ENCODE data around the gene PPME1.

PPME1 gene

DNA sequence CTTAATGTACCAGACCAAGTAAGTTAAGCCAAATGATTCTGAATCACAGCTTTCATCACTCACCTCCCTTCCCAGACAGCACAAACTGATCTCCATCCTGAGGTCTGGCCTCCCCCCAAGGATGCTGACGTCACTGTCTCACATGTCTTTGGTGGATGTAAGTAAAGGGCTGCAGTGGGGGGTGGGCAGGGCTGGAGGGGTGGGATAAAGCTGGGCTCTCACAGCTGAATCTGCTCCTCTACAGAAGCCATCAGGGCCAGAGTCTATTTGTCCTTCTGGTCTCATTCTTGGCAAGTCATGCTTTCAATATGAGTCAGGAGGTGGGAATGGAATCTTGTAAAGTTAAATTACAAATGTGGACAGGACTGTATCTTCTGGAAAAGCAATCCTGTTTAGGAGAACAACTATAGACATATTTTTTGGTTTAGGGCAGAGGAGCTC is 107.7 kb downstream of the PPME1 start:
- no peak for DNase-seq (ENCODE audit: low read depth in 2 of 3, low spot score in 1 of 3)

GRCh38 chr11:74279256-74279655 is 108.2 kb downstream of the PPME1 start:
- DNase-seq (ENCODE audit: low read depth in 2 of 3, low spot score in 1 of 3) = no peak

DNA sequence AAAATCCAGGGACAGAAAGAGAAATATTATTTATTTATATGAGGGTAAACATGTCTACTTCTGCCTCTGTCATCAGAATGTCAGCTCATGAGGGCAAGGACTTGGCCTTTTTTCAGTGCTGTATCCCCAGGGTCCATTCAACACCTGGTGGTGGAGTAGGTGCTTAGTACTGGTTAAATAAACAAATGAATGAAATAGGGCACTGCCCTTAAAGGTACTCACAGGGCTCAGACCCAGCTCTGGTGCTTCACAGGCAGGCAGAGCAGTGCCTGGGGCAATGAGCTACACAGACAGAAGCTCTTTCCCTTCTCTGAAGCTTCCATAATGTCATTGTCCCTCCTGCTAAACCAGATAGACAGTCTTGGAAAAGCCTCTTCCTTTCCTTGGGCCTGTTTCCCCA is 109.4 kb downstream of the PPME1 start:
- DNase-seq (ENCODE audit: low read depth in 2 of 3, low spot score in 1 of 3) = no peak

- no peak for DNase-seq (ENCODE audit: low read depth in 2 of 3, low spot score in 1 of 3)
These were observed 111.3 kb downstream of the PPME1 start for GRCh38 chr11:74282421-74282820.

DNA sequence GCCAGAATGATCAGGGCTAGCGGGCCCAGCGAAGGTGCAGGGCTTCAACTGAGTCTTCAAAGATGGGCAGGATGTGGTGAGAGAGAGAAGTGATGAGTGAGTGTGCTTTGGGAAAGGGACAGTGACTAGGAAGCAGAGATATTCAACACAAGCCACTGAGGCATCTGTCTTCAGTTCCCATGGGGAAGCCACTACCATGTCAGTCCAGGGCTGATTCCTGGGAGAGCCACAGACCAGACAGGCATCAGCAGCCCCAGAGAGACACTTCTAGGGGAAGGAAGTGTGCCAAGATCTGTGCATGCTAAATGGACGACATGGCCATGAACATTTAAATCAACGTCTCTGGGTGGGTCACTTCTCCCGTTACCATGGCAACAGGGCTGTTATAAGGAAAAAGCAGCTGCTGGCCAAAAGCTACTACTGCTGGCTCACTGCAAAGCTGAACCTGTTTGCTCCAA is 111.9 kb downstream of the PPME1 start:
- no peak for DNase-seq (ENCODE audit: low read depth in 2 of 3, low spot score in 1 of 3)

- no peak for DNase-seq (ENCODE audit: low read depth in 2 of 3, low spot score in 1 of 3)
These were observed 112.6 kb downstream of the PPME1 start for GRCh38 chr11:74283580-74284180.

DNA sequence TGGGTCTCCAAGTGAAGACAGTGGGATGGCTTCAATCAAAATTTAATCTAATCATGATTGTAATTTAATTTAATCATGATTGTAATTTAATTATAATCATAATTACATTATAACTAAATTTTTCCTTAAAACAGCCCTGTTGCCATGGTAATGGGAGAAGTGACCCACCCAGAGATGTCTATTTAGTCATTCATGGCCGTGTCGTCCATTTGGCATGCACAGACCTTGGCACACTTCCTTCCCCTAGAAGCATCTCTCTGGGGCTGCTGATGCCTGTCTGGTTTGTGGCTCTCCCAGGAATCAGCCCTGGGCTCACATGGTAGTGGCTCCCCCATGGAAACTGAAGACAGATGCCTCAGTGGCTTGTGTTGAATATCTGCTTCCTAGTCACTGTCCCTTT is 113.4 kb downstream of the PPME1 start:
- no peak for DNase-seq (ENCODE audit: low read depth in 2 of 3, low spot score in 1 of 3)

- no peak for DNase-seq (ENCODE audit: low read depth in 2 of 3, low spot score in 1 of 3)
These were observed 117.1 kb downstream of the PPME1 start for GRCh38 chr11:74288161-74288560.

- no peak for DNase-seq (ENCODE audit: low read depth in 2 of 3, low spot score in 1 of 3)
These were observed 117.8 kb downstream of the PPME1 start for GRCh38 chr11:74288911-74289310.

GRCh38 chr11:74297484-74297883 is 126.4 kb downstream of the PPME1 start:
- DNase-seq (ENCODE audit: low read depth in 2 of 3, low spot score in 1 of 3) = no peak

- no peak for DNase-seq (ENCODE audit: low read depth in 2 of 3, low spot score in 1 of 3)
These were observed 127.9 kb downstream of the PPME1 start for GRCh38 chr11:74299015-74299414.

Measured in stimulated activated CD4-positive, alpha-beta T cell treated with anti-CD3 and anti-CD28 coated beads, Interleukin-12 subunit alpha, Interleukin-12 subunit beta, amount 100 ng/mL, for 48 hours (primary cell).